ENCODE measurements around the gene FGGY. TPM values are rescaled to one million over a fixed set of nuclear protein-coding genes. Genes with fewer than 3 reads are reported as not detected.

FGGY gene
- total RNA-seq, 1 experiment from 2014 or later, result 14.6 TPM

DNA sequence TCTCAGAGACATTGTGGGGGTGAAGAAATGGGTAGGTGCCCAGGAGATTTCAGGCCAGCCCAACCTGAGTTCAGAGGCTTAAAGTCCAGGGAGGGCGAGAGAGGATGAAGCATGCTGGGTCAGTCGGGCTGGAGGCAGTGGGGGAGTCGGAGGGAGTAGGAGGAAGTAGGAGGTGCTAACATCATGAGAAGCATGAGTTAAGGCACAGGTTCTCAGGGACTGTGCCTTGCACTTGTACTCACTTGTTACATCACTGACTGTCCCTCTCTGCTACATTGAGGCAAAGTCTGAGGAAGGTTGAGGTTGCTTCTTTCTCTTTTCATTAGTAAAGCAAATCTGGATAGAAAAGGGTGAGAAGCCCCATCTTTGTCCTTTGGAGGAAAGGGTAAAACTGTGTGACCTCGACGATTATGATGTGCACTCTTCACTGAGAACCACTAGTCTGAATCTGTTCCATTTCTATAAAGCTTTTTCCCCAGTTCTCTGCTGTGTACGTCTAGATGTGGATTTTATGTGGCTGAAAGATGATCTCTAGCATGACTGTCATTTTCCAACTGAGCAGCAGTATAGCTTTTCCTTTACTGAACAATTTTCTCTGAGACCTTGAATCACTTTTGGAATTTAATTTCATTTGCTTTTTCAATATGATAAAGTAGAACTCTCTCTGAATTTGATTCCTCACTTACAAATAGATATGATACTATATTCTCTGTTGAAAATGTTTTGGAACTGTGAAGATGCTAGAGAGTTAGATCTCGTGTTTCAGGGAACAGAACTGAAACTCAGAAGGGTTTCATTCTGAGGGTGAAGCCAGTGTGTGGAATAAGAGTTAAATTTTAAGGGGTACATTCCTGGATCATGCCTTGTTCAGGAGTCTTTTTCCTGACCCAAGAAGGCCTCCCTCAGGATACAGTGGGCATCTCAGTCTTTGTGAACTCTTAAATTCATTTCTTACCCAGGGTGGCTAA lies 94.6 kb downstream of the FGGY start:
- no CpG with 5 or more reads among the region's 7 CpGs for WGBS (ENCODE audit: extremely low coverage, insufficient read length, low lambda C conversion rate)
- TF ChIP-seq, protein P1, sequence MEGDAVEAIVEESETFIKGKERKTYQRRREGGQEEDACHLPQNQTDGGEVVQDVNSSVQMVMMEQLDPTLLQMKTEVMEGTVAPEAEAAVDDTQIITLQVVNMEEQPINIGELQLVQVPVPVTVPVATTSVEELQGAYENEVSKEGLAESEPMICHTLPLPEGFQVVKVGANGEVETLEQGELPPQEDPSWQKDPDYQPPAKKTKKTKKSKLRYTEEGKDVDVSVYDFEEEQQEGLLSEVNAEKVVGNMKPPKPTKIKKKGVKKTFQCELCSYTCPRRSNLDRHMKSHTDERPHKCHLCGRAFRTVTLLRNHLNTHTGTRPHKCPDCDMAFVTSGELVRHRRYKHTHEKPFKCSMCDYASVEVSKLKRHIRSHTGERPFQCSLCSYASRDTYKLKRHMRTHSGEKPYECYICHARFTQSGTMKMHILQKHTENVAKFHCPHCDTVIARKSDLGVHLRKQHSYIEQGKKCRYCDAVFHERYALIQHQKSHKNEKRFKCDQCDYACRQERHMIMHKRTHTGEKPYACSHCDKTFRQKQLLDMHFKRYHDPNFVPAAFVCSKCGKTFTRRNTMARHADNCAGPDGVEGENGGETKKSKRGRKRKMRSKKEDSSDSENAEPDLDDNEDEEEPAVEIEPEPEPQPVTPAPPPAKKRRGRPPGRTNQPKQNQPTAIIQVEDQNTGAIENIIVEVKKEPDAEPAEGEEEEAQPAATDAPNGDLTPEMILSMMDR (conservative IDR thresholded peaks at IDR 0.05), result no peak
- no peak overlapping the region for H2AFZ ChIP-seq (ENCODE audit: low read length)

More for the DNA sequence above, 94.6 kb downstream of the FGGY start:
- Histone ChIP-seq H3K4ac (ENCODE audit: low read depth, low read length) (no peak overlapping the region), H3K79me2 (ENCODE audit: insufficient read depth, low read length) (no peaks in the 10 kb centered on the region), H4K8ac (replicated peaks; ENCODE audit: insufficient read length, low read depth, low read length) (no peak overlapping the region), H4K91ac (ENCODE audit: insufficient read length, low read depth, low read length) (no peak overlapping the region), H2BK5ac (ENCODE audit: insufficient read length, low read length) (no peak overlapping the region), H3K18ac (ENCODE audit: insufficient read length, low read depth, low read length) (no peak overlapping the region), H3K56ac (ENCODE audit: insufficient read length, low read depth, low read length) (no peak overlapping the region), H3K27ac (ENCODE audit: insufficient read length, low read depth, low read length) (no peak overlapping the region), H3K23me2 (ENCODE audit: insufficient read length, low read depth, low read length, poor library complexity, severe bottlenecking) (no peaks in the 10 kb centered on the region), H3K27me3 (ENCODE audit: insufficient read depth, low read length) (no peaks in the 10 kb centered on the region), H2BK15ac (ENCODE audit: low read depth, low read length) (no peak overlapping the region), H3K23ac (ENCODE audit: insufficient read length, low read depth, low read length) (no peak overlapping the region), H4K20me1 (ENCODE audit: control insufficient read depth, insufficient read depth, insufficient read length) (no peaks in the 10 kb centered on the region), H3K14ac (ENCODE audit: insufficient read depth, low read length) (no peak overlapping the region), H2BK12ac (ENCODE audit: insufficient read length, low read depth, low read length) (no peak overlapping the region), H3K9ac (ENCODE audit: extremely low read depth, insufficient read length, low read length) (no peak overlapping the region), H2BK20ac (ENCODE audit: low read depth, low read length, poor library complexity, severe bottlenecking) (no peak overlapping the region), H3T11ph (ENCODE audit: low read length) (no peak overlapping the region), H3K9me3 (ENCODE audit: control insufficient read depth, low read depth, low read length) (no peaks in the 10 kb centered on the region), H3K79me1 (ENCODE audit: insufficient read depth, low read depth, low read length, poor library complexity, severe bottlenecking) (no peaks in the 10 kb centered on the region), H2AK5ac (ENCODE audit: insufficient read length, low read length) (no peak overlapping the region), H3K4me2 (ENCODE audit: insufficient read depth, insufficient read length, low read length) (no peak overlapping the region), H4K5ac (ENCODE audit: insufficient read length, low read depth, low read length) (no peak overlapping the region), H2BK120ac (ENCODE audit: low read depth, low read length, poor library complexity, severe bottlenecking) (no peak overlapping the region), H3K4me1 (ENCODE audit: insufficient read depth, low read length) (0 out of 2 replicates have a peak, but pooled peaks cover 5% of the 10 kb centered on the region)
- no peak for DNase-seq
- no peaks in the 10 kb centered on the region for H3K36me3 Mint-ChIP-seq (ENCODE audit: insufficient read depth in 1 of 3, low read depth in 3 of 3)
- no peaks in the 10 kb centered on the region for H3K9me3 Mint-ChIP-seq
- peaks cover 2% of the 10 kb centered on the region; the same call in 1 of the 2 replicates for H3K27me3 Mint-ChIP-seq (ENCODE audit: low read depth)
- H3K4me3 Mint-ChIP-seq, result no peak overlapping the region; a peak in 1 of 5 replicates
- H3K4me1 Mint-ChIP-seq, result peaks cover 30 to 40% of the 10 kb centered on the region in 2 experiments
- peak overlapping the region in 1 of 3 experiments; percentile 32; a peak in 2 of 7 replicates for H3K27ac Mint-ChIP-seq
